HG02938 (cell line): Measurements from ENCODE around the gene KCNIP4.

ENCODE experiments used
- ATAC-seq: cut with Tn5 transposase; IDR thresholded peaks from one replicate; pipeline ENCODE4 v1.9.1; 2021; ENCODE audit warnings: mild to moderate bottlenecking, moderate library complexity; ENCODE audit not compliant: unreplicated experiment

KCNIP4 gene

GRCh38 chr4:21596521-21596920, 352.1 kb downstream of the KCNIP4 start:
- ATAC-seq, result no peak

- no peak for ATAC-seq
Observed at GRCh38 chr4:21593671-21594001, 354.9 kb downstream of the KCNIP4 start.

GRCh38 chr4:21592970-21593670, 355.5 kb downstream of the KCNIP4 start:
- ATAC-seq, result no peak

- ATAC-seq, result no peak
Observed at GRCh38 chr4:21577056-21577455, 371.5 kb downstream of the KCNIP4 start.

- no peak for ATAC-seq
Observed at GRCh38 chr4:21571100-21571499, 377.5 kb downstream of the KCNIP4 start.

GRCh38 chr4:21569638-21570037, 378.9 kb downstream of the KCNIP4 start:
- ATAC-seq, result no peak

GRCh38 chr4:21555083-21555482, 393.5 kb downstream of the KCNIP4 start:
- no peak for ATAC-seq

- ATAC-seq, result no peak
Observed at GRCh38 chr4:21554500-21554899, 394.1 kb downstream of the KCNIP4 start.

- no peak for ATAC-seq
Observed at GRCh38 chr4:21554066-21554465, 394.5 kb downstream of the KCNIP4 start.

- no peak for ATAC-seq
Observed at GRCh38 chr4:21552455-21552854, 396.1 kb downstream of the KCNIP4 start.

GRCh38 chr4:21544955-21545354, 403.6 kb downstream of the KCNIP4 start:
- ATAC-seq, result no peak

- no peak for ATAC-seq
Observed at GRCh38 chr4:21544415-21544814, 404.2 kb downstream of the KCNIP4 start.

GRCh38 chr4:21543514-21543913, 405.1 kb downstream of the KCNIP4 start:
- no peak for ATAC-seq

- ATAC-seq, result no peak
Observed at GRCh38 chr4:21535898-21536297, 412.7 kb downstream of the KCNIP4 start.

- no peak for ATAC-seq
Observed at GRCh38 chr4:21531048-21531447, 417.5 kb downstream of the KCNIP4 start.

GRCh38 chr4:21529214-21529613, 419.4 kb downstream of the KCNIP4 start:
- ATAC-seq, result no peak

- no peak for ATAC-seq
Observed at GRCh38 chr4:21522296-21522695, 426.3 kb downstream of the KCNIP4 start.

- no peak for ATAC-seq
Observed at GRCh38 chr4:21517126-21517859, 431.3 kb downstream of the KCNIP4 start.

- no peak for ATAC-seq
Observed at GRCh38 chr4:21514022-21514694, 434.4 kb downstream of the KCNIP4 start.

GRCh38 chr4:21512353-21512752, 436.2 kb downstream of the KCNIP4 start:
- ATAC-seq, result no peak

GRCh38 chr4:21507439-21507838, 441.1 kb downstream of the KCNIP4 start:
- peak; percentile 81 for ATAC-seq

GRCh38 chr4:21490682-21491081, 457.9 kb downstream of the KCNIP4 start:
- ATAC-seq, result no peak
